Thyroid gland (tissue), 4 donors: ENCODE data around the gene TANGO2.

ENCODE experiments used
- CTCF ChIP-seq, 6 experiments: fragments of 200-600 bp in 3 of 6; fragments of 450-650 bp in 3 of 6; sonication (generic) in 3 of 6; IDR thresholded peaks; one replicate each; pipeline ENCODE4 v1.5.1; 2016 to 2019; ENCODE audit warnings: antibody characterized with exemption in 6 of 6, mild to moderate bottlenecking in 2 of 6, inconsistent platforms in 1 of 6, moderate library complexity in 1 of 6
- POLR2A ChIP-seq, 2 donors: fragments of 450-650 bp; IDR thresholded peaks; one replicate each; pipeline ENCODE4 v1.6.1; 2017; ENCODE audit warnings: antibody characterized with exemption in 2 of 2, mild to moderate bottlenecking in 2 of 2, moderate library complexity in 1 of 2

GRCh38 chr22:20032407-20032991 is 11.6 kb downstream of the TANGO2 start:
- TF ChIP-seq CTCF (IDR thresholded peaks at IDR 0.05) (no peak), POLR2A (IDR thresholded peaks at IDR 0.05) (no peak)
